Daoy (cell line): ENCODE data around the gene SLC22A13. TPM values are rescaled to one million over a fixed set of nuclear protein-coding genes. Genes with fewer than 3 reads are reported as not detected.

Experiments used
- total RNA-seq: library from RNA; depleted of rRNA; stranded (reverse); fragments of >200 nt; shearing (Covaris generic); gene quantifications from 2 replicates; pipeline ENCODE4 v1.2.3, GENCODE V29; 2014; rRNA removed

Gene SLC22A13
- total RNA-seq, 1 experiment from 2014 or later = 0.91 TPM

Other genes starting within 250 kb of the SLC22A13 start
- gene PLCD1, start 236.2 kb upstream of the SLC22A13 start, total RNA-seq = 1.7 and 1.9 TPM in 2 replicates
- gene DLEC1, start 226.6 kb upstream of the SLC22A13 start, total RNA-seq = not detected in 2 replicates
- 11.2 and 13.1 TPM in 2 replicates for gene ACAA1, start 128.7 kb upstream of the SLC22A13 start, total RNA-seq
- 4.4 and 8.1 TPM in 2 replicates for gene MYD88, start 127.2 kb upstream of the SLC22A13 start, total RNA-seq
- gene OXSR1, start 100.3 kb upstream of the SLC22A13 start, total RNA-seq = 22.6 and 23.6 TPM in 2 replicates
- 0.39 TPM in 1 of 2 replicates, not detected in the other for gene SLC22A14, start 16.5 kb downstream of the SLC22A13 start, total RNA-seq
- 2.1 and 2.5 TPM in 2 replicates for gene XYLB, start 81.0 kb downstream of the SLC22A13 start, total RNA-seq
- 2.9 and 3.7 TPM in 2 replicates for gene ACVR2B, start 188.1 kb downstream of the SLC22A13 start, total RNA-seq
- gene EXOG, start 230.5 kb downstream of the SLC22A13 start, total RNA-seq = 4.3 and 12.6 TPM in 2 replicates